ENCODE measurements around the gene PRR19.

DNA sequence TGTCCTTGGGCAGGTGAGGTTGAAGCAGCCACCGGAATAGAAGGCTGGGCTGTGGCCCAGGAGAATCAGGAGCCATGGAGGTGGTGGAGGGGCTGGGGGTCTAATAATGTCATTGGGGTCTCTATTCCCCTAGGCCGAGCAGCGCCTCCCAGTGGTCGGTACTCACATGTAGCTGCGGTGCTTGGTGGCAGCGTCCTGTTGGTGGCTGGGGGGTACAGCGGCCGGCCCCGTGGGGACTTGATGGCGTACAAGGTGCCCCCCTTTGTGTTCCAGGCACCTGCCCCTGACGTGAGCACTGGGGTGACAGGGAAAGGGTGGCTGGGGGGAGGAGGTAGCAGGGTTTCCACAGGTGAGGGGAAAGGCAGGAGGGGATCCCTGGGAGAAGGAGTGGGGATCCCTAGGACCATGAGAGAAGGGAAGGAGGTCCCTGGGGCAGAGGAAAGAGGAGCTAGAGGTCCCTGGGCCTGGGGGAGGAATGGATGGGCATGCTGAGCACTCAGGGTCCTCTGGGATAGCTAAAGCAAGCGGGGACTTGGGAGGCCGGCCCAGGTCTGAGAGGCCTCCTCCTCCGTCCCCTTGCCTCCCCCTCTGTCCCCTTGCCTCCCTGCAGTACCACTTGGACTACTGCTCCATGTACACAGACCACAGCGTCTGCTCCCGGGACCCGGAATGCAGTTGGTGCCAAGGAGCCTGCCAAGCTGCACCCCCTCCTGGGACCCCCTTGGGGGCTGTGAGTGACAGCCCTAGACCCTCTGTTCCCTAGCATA is 41.6 kb downstream of the PRR19 start:
- TF ChIP-seq, protein P1, sequence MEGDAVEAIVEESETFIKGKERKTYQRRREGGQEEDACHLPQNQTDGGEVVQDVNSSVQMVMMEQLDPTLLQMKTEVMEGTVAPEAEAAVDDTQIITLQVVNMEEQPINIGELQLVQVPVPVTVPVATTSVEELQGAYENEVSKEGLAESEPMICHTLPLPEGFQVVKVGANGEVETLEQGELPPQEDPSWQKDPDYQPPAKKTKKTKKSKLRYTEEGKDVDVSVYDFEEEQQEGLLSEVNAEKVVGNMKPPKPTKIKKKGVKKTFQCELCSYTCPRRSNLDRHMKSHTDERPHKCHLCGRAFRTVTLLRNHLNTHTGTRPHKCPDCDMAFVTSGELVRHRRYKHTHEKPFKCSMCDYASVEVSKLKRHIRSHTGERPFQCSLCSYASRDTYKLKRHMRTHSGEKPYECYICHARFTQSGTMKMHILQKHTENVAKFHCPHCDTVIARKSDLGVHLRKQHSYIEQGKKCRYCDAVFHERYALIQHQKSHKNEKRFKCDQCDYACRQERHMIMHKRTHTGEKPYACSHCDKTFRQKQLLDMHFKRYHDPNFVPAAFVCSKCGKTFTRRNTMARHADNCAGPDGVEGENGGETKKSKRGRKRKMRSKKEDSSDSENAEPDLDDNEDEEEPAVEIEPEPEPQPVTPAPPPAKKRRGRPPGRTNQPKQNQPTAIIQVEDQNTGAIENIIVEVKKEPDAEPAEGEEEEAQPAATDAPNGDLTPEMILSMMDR (IDR thresholded peaks at IDR 0.05; ENCODE audit: insufficient read depth, low read length, poor library complexity, severe bottlenecking), result peak; percentile 18
- no peak for TF ChIP-seq EZH2phosphoT487 (conservative IDR thresholded peaks at IDR 0.05; ENCODE audit: low read length)

All from SU-DHL-6 (cell line).